Trophoblast cell (in vitro differentiated cells and primary cell): ENCODE results near the gene POLR2L.

Source experiments
- DNase-seq, 2 donors: peaks; one replicate each; pipeline ENCODE4 v3.0.0-alpha.2; 2016
- H2AFZ ChIP-seq: 2 replicates; pipeline ENCODE4 v1.6.1; 2013; ENCODE audit warnings: low read length, moderate library complexity, mild to moderate bottlenecking; ENCODE audit not compliant: insufficient read depth, poor library complexity
- H2AK5ac ChIP-seq: 2 replicates; pipeline ENCODE4 v1.6.1; 2013; ENCODE audit warnings: mild to moderate bottlenecking, low read length
- H2BK120ac ChIP-seq: 2 replicates; pipeline ENCODE4 v1.6.1; 2013; ENCODE audit warnings: low read length, mild to moderate bottlenecking, moderate library complexity; ENCODE audit not compliant: insufficient read depth, poor library complexity
- H2BK12ac ChIP-seq: 2 replicates; pipeline ENCODE4 v1.6.1; 2013; ENCODE audit warnings: mild to moderate bottlenecking, low read length, moderate library complexity
- H2BK5ac ChIP-seq: 2 replicates; pipeline ENCODE4 v1.6.1; 2013; ENCODE audit warnings: low read length, low read depth, moderate library complexity, mild to moderate bottlenecking; ENCODE audit not compliant: poor library complexity
- H3K14ac ChIP-seq: 2 replicates; pipeline ENCODE4 v1.6.1; 2013; ENCODE audit warnings: mild to moderate bottlenecking, low read length
- H3K18ac ChIP-seq: 2 replicates; pipeline ENCODE4 v1.6.1; 2013; ENCODE audit warnings: mild to moderate bottlenecking, low read length
- H3K23ac ChIP-seq: 2 replicates; pipeline ENCODE4 v1.6.1; 2013; ENCODE audit warnings: low read length
- H3K27ac ChIP-seq: 2 replicates; pipeline ENCODE4 v1.5.1; 2013; ENCODE audit warnings: low read depth, mild to moderate bottlenecking, inconsistent platforms, low read length, moderate library complexity
- H3K27me3 ChIP-seq: 2 replicates; pipeline ENCODE4 v1.6.1; 2013; ENCODE audit warnings: inconsistent platforms, mild to moderate bottlenecking, low read length, moderate library complexity; ENCODE audit not compliant: insufficient read depth
- H3K36me3 ChIP-seq, 2 experiments: 1 replicate in 1 of 2; 2 replicates in 1 of 2; pipeline ENCODE4 v1.6.1; 2013; ENCODE audit warnings: low read length in 2 of 2, mild to moderate bottlenecking in 2 of 2, moderate library complexity in 1 of 2; ENCODE audit not compliant: insufficient read depth in 2 of 2, control insufficient read depth in 1 of 2
- H3K4ac ChIP-seq: 2 replicates; pipeline ENCODE4 v1.6.1; 2013; ENCODE audit warnings: low read depth, mild to moderate bottlenecking, low read length, moderate library complexity
- H3K4me1 ChIP-seq, 2 experiments: 1 replicate in 1 of 2; 2 replicates in 1 of 2; pipeline ENCODE4 v1.6.1; 2013; ENCODE audit warnings: low read length in 2 of 2, mild to moderate bottlenecking in 2 of 2, moderate library complexity in 1 of 2; ENCODE audit not compliant: insufficient read depth in 2 of 2, control insufficient read depth in 1 of 2
- H3K4me2 ChIP-seq: 2 replicates; pipeline ENCODE4 v1.6.1; 2013; ENCODE audit warnings: inconsistent platforms, mild to moderate bottlenecking, low read length, moderate library complexity
- H3K4me3 ChIP-seq: 2 replicates; pipeline ENCODE4 v1.5.1; 2013; ENCODE audit warnings: mild to moderate bottlenecking, low read depth, low read length, inconsistent platforms
- H3K79me1 ChIP-seq: one replicate; pipeline ENCODE4 v1.6.1; 2013; ENCODE audit warnings: low read length
- H3K79me2 ChIP-seq: 2 replicates; pipeline ENCODE4 v1.6.1; 2013; ENCODE audit warnings: low read length, mild to moderate bottlenecking; ENCODE audit not compliant: control insufficient read depth, insufficient read depth, poor library complexity
- H3K9ac ChIP-seq: 2 replicates; pipeline ENCODE4 v1.6.1; 2013; ENCODE audit warnings: mild to moderate bottlenecking, low read length
- H3K9me3 ChIP-seq: 2 replicates; pipeline ENCODE4 v1.6.1; 2013; ENCODE audit warnings: low read depth, mild to moderate bottlenecking, control low read depth, inconsistent platforms, low read length; ENCODE audit not compliant: insufficient read depth
- H4K12ac ChIP-seq: 2 replicates; pipeline ENCODE4 v1.6.1; 2013; ENCODE audit warnings: low read depth, mild to moderate bottlenecking, low read length, moderate library complexity
- H4K8ac ChIP-seq: 2 replicates; pipeline ENCODE4 v1.6.1; 2013; ENCODE audit warnings: low read depth, mild to moderate bottlenecking, low read length, moderate library complexity
- H4K91ac ChIP-seq: one replicate; pipeline ENCODE4 v1.6.1; 2013; ENCODE audit warnings: low read depth, mild to moderate bottlenecking, low read length, moderate library complexity
- WGBS: extraction: QIAGEN DNeasy Blood & Tissue Kit; methylation state at CpG from one replicate; pipeline ENCODE4 v1.1.7; 2013; ENCODE audit warnings: missing lambda C conversion rate; ENCODE audit not compliant: insufficient read length, insufficient coverage; ENCODE audit errors: extremely low coverage; 5-methylcytosine and 5-hydroxymethylcytosine counted together

POLR2L gene

DNA sequence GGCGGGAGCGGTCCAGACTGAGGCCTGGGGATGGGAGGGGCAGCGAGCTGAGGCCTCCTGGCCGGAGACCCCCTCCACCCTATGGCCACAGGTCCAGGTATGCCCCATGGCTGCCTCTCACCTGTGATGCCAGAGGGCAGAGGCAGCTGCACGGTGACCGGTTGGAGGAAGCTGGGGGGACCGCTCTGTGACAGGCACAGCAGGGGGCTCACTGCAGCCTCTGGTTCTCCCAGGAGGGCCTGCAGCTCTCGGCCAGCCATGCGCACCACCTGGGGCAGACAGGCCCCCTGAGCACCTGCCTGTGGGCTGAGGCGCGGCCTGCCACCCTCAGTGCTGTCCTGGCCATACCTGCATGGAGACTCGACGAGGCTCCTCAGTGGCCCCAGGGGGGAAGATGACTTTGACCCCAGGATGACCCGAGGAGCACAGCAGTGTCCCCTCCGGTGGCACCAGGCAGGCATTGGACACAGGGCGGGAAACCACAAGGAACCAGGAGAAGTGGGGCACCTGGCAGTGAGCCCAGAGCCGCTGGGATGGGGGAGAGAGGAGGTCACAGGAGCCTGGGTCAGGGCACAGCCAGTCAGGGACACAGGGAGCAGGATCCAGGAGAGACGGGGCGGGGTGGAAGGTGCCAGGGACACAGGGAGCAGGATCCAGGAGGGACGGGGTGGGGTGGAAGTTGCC lies 41.1 kb downstream of the POLR2L start:
- H4K12ac ChIP-seq = no peak overlapping the region
- no peak overlapping the region for H2BK5ac ChIP-seq
- H4K91ac ChIP-seq = no peak overlapping the region
- H3K4me2 ChIP-seq = no peak overlapping the region
- no peak overlapping the region for H3K14ac ChIP-seq
- H3K36me3 ChIP-seq = peaks cover 42 to 45% of the 10 kb centered on the region in 2 experiments
- H3K23ac ChIP-seq = no peak overlapping the region
- H3K79me2 ChIP-seq = peaks cover 12% of the 10 kb centered on the region
- H3K9ac ChIP-seq = no peak overlapping the region
- H3K4me1 ChIP-seq = peaks cover 24 to 27% of the 10 kb centered on the region in 2 experiments
- no peak overlapping the region for H3K4me3 ChIP-seq
- no CpG with 5 or more reads among the region's 20 CpGs for WGBS
- H2BK120ac ChIP-seq = no peak overlapping the region
- H2BK12ac ChIP-seq = no peak overlapping the region
- H2AK5ac ChIP-seq = no peak overlapping the region
- no peaks in the 10 kb centered on the region for H3K27me3 ChIP-seq
- H3K27ac ChIP-seq = no peak overlapping the region
- H2AFZ ChIP-seq = no peak overlapping the region
- peaks cover 5% of the 10 kb centered on the region for H3K9me3 ChIP-seq
- H4K8ac ChIP-seq = no peak overlapping the region
- H3K79me1 ChIP-seq = peaks cover 21% of the 10 kb centered on the region
- H3K18ac ChIP-seq = no peak overlapping the region
- no peak overlapping the region for H3K4ac ChIP-seq
- no peak for DNase-seq

DNA sequence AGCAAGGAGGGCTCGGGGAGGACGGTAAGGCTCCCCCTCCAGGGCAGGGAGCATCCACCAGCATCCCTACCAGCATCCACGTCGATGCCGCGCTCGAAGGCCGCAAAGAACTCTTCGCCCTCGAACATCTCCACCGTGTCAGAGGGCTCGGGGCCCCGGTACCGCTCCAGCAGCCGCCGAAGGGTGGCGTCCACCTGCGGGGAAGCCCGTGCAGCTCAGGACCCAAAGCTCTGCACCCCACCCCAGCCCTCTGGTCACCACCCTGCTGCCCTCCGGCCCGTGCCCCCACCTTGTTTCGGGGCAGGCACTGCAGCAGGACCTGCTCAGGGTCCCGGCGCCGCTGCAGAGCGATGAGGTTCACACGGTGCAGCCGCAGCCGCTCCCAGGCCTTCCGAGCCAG lies 41.9 kb downstream of the POLR2L start:
- H3K23ac ChIP-seq = no peak overlapping the region
- no peak overlapping the region for H4K91ac ChIP-seq
- H3K9me3 ChIP-seq = peaks cover 5% of the 10 kb centered on the region
- WGBS = no CpG with 5 or more reads among the region's 30 CpGs
- no peak overlapping the region for H3K4me2 ChIP-seq
- H3K36me3 ChIP-seq = peaks cover 42 to 45% of the 10 kb centered on the region in 2 experiments
- H3K27me3 ChIP-seq = no peaks in the 10 kb centered on the region
- DNase-seq = no peak
- H4K8ac ChIP-seq = no peak overlapping the region
- no peak overlapping the region for H3K4ac ChIP-seq
- no peak overlapping the region for H2BK120ac ChIP-seq
- H3K14ac ChIP-seq = no peak overlapping the region
- no peak overlapping the region for H4K12ac ChIP-seq
- no peak overlapping the region for H3K9ac ChIP-seq
- no peak overlapping the region for H2BK5ac ChIP-seq
- H3K18ac ChIP-seq = no peak overlapping the region
- H2AFZ ChIP-seq = no peak overlapping the region
- H2BK12ac ChIP-seq = no peak overlapping the region
- peaks cover 27 to 31% of the 10 kb centered on the region in 2 experiments for H3K4me1 ChIP-seq
- H3K79me2 ChIP-seq = peaks cover 11% of the 10 kb centered on the region
- H3K79me1 ChIP-seq = peaks cover 19% of the 10 kb centered on the region
- no peak overlapping the region for H2AK5ac ChIP-seq
- no peak overlapping the region for H3K4me3 ChIP-seq
- no peak overlapping the region for H3K27ac ChIP-seq

DNA sequence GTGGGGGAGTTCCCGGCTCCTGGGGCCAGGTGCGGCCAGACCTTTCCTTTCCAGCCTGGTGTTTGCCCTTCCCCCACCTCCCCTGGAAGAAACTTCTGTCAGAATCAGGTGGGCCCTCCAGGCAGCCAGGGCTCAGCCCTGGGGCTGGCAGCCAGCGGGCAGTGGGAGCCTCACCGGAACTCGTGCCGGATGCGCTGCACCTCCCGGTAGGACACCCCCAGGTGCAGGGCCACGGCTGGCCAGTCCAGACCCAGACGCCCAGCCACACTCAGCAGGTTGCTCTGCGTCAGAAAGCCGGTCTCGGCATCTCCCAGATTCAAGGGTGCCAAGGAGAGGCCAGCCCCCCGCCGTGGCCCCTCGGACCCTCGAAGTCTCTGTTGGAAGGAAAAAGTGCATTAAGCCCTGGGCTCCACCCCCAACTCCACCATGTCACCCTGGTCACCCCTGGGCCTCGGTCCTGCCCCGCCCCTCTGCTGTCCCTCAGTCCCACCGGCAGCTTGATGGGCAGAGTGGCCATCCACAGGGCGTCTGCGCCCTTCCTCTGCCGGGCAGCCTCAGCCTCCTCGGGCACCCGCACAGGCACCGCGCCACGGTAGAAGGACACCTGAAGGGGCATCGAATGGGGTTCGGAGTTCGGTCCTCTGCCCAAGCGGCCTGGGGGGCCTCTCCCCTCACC lies 42.5 kb downstream of the POLR2L start:
- no peak overlapping the region for H3K27ac ChIP-seq
- H4K12ac ChIP-seq = no peak overlapping the region
- H3K79me1 ChIP-seq = peaks cover 15% of the 10 kb centered on the region
- no peak overlapping the region for H4K8ac ChIP-seq
- no peak overlapping the region for H3K9ac ChIP-seq
- peaks cover 26 to 31% of the 10 kb centered on the region in 2 experiments for H3K4me1 ChIP-seq
- H3K9me3 ChIP-seq = peaks cover 5% of the 10 kb centered on the region
- H2BK5ac ChIP-seq = no peak overlapping the region
- no peak overlapping the region for H3K4me2 ChIP-seq
- no peak overlapping the region for H2AK5ac ChIP-seq
- H3K4me3 ChIP-seq = no peak overlapping the region
- no peaks in the 10 kb centered on the region for H3K27me3 ChIP-seq
- no peak overlapping the region for H3K18ac ChIP-seq
- no peak overlapping the region for H2AFZ ChIP-seq
- peaks cover 8% of the 10 kb centered on the region for H3K79me2 ChIP-seq
- H3K23ac ChIP-seq = no peak overlapping the region
- no CpG with 5 or more reads among the region's 32 CpGs for WGBS
- H2BK12ac ChIP-seq = no peak overlapping the region
- H3K14ac ChIP-seq = no peak overlapping the region
- H3K4ac ChIP-seq = no peak overlapping the region
- H4K91ac ChIP-seq = no peak overlapping the region
- DNase-seq = no peak
- H3K36me3 ChIP-seq = peaks cover 43 to 46% of the 10 kb centered on the region in 2 experiments
- no peak overlapping the region for H2BK120ac ChIP-seq

DNA sequence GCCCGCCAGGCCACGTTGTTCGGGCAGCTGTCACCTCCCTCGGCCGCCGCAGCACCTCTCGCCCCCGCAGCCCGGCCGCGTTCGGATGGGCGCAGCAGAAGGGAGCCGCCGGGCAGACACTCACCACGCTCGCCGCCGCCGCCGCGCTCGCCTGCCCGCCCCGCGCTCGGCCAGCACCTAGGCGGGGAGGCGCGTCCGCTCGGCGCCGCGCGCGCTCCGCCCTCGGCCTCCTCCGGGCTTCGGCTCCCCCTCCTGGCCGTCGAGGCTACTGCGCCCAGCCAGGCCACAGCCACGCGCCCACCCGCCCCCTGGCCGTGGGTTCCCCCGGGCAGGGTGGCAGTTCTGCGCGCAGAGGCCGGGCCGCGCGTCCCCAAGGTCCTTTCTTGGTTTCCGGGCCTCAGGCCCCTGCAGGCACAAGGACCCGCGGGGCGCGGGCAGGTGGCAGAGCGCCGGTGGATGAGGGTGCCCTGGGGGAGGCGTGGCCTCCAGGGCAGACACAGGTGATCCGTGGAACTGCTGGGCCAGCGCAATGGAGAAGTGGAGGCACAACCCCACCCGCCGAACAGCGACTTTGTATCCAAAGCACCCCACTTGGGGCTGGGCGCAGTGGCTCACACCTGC lies 44.1 kb downstream of the POLR2L start, which contains the start of gene SLC25A22:
SLC25A22 (minus strand) TSS at position 189 of the 621 bp plus-strand sequence. CDS start 3,275 bp downstream, outside the sequence.
- no CpG with 5 or more reads among the region's 69 CpGs for WGBS
- Histone ChIP-seq H4K91ac (peak within 1 kb of the TSS; percentile 90), H3K79me1 (peaks cover 6% of the 10 kb centered on the region), H3K4me2 (peak within 1 kb of the TSS; percentile 92), H3K36me3 (peaks cover 57 to 60% of the 10 kb centered on the region in 2 experiments), H3K23ac (no peak within 1 kb of the TSS), H2BK12ac (no peak within 1 kb of the TSS), H3K14ac (peak within 1 kb of the TSS; percentile 85), H2AK5ac (peak within 1 kb of the TSS; percentile 40), H2BK120ac (peak within 1 kb of the TSS; percentile 20), H3K4me3 (peak within 1 kb of the TSS; percentile 88), H3K4ac (peak within 1 kb of the TSS; percentile 63), H4K12ac (peak within 1 kb of the TSS; percentile 65), H3K18ac (peak within 1 kb of the TSS; percentile 94), H4K8ac (peak within 1 kb of the TSS; percentile 91), H3K9me3 (peaks cover 5% of the 10 kb centered on the region), H3K9ac (peak within 1 kb of the TSS; percentile 83), H3K27me3 (no peaks in the 10 kb centered on the region), H2AFZ (peak within 1 kb of the TSS; percentile 80), H3K79me2 (peaks cover 6% of the 10 kb centered on the region), H2BK5ac (peak within 1 kb of the TSS; percentile 51), H3K27ac (peak within 1 kb of the TSS; percentile 50), H3K4me1 (peaks cover 14 to 17% of the 10 kb centered on the region in 2 experiments)
- DNase-seq = peak; percentile 70 to 89
